ENCODE data around the gene DENND6B.

DNA sequence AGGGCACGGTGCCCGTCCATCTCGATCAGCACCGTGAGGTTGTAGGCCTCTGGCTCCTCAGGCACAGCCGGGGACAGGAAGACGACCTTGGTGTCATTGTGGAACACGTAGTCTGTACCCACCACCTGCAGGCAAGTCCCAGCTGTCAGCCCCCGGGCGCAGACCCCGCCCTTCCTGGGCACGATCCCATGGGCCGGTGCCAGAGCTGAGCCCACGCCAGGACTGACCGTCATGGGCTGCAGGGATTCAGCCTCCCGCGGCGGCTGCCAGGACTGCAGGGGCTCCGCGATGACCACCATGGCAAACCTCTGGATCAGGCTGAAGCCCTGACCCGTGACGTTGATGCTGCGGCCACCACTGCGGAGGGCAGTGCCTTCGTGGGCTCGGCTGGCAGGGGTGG is 44.9 kb downstream of the DENND6B start:
- no peak for TF ChIP-seq ZNF468 (CRISPR knock-in tag; IDR thresholded peaks at IDR 0.05)
- no peak for TF ChIP-seq ZSCAN21 (CRISPR knock-in tag; IDR thresholded peaks at IDR 0.05; ENCODE audit: borderline replicate concordance)
- TF ChIP-seq FOXM1 (CRISPR knock-in tag; IDR thresholded peaks at IDR 0.05): no peak
- no peak for TF ChIP-seq IRF2 (CRISPR knock-in tag; IDR thresholded peaks at IDR 0.05)
- TF ChIP-seq, protein P1, sequence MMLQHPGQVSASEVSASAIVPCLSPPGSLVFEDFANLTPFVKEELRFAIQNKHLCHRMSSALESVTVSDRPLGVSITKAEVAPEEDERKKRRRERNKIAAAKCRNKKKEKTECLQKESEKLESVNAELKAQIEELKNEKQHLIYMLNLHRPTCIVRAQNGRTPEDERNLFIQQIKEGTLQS (CRISPR knock-in tag; IDR thresholded peaks at IDR 0.05): no peak
- TF ChIP-seq, protein P2, sequence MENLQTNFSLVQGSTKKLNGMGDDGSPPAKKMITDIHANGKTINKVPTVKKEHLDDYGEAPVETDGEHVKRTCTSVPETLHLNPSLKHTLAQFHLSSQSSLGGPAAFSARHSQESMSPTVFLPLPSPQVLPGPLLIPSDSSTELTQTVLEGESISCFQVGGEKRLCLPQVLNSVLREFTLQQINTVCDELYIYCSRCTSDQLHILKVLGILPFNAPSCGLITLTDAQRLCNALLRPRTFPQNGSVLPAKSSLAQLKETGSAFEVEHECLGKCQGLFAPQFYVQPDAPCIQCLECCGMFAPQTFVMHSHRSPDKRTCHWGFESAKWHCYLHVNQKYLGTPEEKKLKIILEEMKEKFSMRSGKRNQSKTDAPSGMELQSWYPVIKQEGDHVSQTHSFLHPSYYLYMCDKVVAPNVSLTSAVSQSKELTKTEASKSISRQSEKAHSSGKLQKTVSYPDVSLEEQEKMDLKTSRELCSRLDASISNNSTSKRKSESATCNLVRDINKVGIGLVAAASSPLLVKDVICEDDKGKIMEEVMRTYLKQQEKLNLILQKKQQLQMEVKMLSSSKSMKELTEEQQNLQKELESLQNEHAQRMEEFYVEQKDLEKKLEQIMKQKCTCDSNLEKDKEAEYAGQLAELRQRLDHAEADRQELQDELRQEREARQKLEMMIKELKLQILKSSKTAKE (CRISPR knock-in tag; IDR thresholded peaks at IDR 0.05; ENCODE audit: borderline replicate concordance): no peak
- TF ChIP-seq, protein P3, sequence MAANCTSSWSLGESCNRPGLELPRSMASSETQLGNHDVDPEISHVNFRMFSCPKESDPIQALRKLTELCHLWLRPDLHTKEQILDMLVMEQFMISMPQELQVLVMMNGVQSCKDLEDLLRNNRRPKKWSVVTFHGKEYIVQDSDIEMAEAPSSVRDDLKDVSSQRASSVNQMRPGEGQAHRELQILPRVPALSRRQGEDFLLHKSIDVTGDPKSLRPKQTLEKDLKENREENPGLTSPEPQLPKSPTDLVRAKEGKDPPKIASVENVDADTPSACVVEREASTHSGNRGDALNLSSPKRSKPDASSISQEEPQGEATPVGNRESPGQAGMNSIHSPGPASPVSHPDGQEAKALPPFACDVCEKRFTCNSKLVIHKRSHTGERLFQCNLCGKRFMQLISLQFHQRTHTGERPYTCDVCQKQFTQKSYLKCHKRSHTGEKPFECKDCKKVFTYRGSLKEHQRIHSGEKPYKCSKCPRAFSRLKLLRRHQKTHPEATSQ (CRISPR knock-in tag; IDR thresholded peaks at IDR 0.05; ENCODE audit: borderline replicate concordance): no peak
- no peak for TF ChIP-seq KAT7 (CRISPR knock-in tag; IDR thresholded peaks at IDR 0.05; ENCODE audit: borderline replicate concordance)
- no peak for TF ChIP-seq ZNF263 (CRISPR knock-in tag; IDR thresholded peaks at IDR 0.05)
- TF ChIP-seq KLF6 (CRISPR knock-in tag; IDR thresholded peaks at IDR 0.05): no peak
- no peak for TF ChIP-seq JUNB (CRISPR knock-in tag; IDR thresholded peaks at IDR 0.05; ENCODE audit: borderline replicate concordance)
- TF ChIP-seq ZNF441 (CRISPR knock-in tag; IDR thresholded peaks at IDR 0.05; ENCODE audit: borderline replicate concordance): no peak
- no peak for TF ChIP-seq EZH2 (conservative IDR thresholded peaks at IDR 0.05; ENCODE audit: low read depth, low read length)
- TF ChIP-seq FOXP1 (IDR thresholded peaks at IDR 0.05): no peak
- no peak for TF ChIP-seq FOXP1 (CRISPR knock-in tag; IDR thresholded peaks at IDR 0.05)

Data from HepG2 (cell line).